ENCODE data around the gene MTAP. TPM values are rescaled to one million over a fixed set of nuclear protein-coding genes. Genes with fewer than 3 reads are reported as not detected.

Gene MTAP
- total RNA-seq, 1 donor from 2014 or later, result 73.4 TPM

- Mint-ChIP-seq H3K36me3 (peaks cover 22% of the 10 kb centered on the region), H3K27me3 (peaks cover 7% of the 10 kb centered on the region), H3K9me3 (no peaks in the 10 kb centered on the region), H3K4me1 (ENCODE audit: unreplicated experiment) (peaks cover 28% of the 10 kb centered on the region), H3K4me3 (peak overlapping the region; percentile 99), H3K27ac (peak overlapping the region; percentile 98)
- DNase-seq (ENCODE audit: extremely low spot score, unreplicated experiment), result no peak
- TF ChIP-seq, protein P1, sequence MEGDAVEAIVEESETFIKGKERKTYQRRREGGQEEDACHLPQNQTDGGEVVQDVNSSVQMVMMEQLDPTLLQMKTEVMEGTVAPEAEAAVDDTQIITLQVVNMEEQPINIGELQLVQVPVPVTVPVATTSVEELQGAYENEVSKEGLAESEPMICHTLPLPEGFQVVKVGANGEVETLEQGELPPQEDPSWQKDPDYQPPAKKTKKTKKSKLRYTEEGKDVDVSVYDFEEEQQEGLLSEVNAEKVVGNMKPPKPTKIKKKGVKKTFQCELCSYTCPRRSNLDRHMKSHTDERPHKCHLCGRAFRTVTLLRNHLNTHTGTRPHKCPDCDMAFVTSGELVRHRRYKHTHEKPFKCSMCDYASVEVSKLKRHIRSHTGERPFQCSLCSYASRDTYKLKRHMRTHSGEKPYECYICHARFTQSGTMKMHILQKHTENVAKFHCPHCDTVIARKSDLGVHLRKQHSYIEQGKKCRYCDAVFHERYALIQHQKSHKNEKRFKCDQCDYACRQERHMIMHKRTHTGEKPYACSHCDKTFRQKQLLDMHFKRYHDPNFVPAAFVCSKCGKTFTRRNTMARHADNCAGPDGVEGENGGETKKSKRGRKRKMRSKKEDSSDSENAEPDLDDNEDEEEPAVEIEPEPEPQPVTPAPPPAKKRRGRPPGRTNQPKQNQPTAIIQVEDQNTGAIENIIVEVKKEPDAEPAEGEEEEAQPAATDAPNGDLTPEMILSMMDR (conservative IDR thresholded peaks at IDR 0.05), result no peak
Measured at GRCh38 chr9:21804331-21804730, 1.9 kb downstream of the MTAP start.

DNA sequence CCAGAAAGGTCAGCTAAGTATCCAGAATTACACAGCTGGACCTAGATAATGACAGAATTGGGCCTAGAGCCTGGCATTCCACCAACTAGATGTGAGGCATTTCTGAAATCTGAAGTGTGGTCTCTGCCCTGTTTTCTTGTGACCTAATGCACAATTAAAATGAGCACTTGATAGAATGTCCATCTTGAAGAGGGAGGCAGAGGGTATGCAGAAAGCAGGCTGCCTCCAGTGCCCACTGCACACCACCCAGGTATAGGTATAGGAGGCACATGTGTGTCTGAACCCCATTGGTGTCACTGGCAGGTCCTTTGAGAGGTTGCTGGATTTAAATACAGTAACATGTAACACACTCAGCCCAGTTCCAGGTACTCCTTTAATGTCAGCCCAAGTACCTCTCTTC lies 2.4 kb downstream of the MTAP start:
- TF ChIP-seq, protein P1 (conservative IDR thresholded peaks at IDR 0.05), result no peak

DNA sequence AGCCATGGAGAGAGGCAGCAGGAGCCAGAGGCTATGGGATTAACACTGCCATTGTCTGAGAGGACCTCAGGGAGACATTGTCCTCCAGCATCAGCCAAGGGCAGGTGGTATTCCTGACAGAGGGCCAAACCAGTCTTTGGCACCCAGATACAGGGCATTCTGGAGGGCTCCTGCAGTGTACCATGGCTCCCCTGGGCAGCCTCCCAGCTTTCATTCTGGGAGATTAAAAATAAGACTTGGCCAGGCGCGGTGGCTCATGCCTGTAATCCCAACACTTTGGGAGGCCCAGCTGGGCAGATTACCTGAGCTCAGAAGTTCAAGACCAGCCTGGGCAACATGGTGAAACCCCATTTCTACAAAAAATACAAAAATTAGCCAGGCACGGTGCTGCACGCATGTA lies 4.2 kb downstream of the MTAP start:
- Mint-ChIP-seq H3K4me3 (peak overlapping the region; percentile 58), H3K9me3 (no peaks in the 10 kb centered on the region), H3K4me1 (ENCODE audit: unreplicated experiment) (peaks cover 35% of the 10 kb centered on the region), H3K27me3 (peaks cover 3% of the 10 kb centered on the region), H3K36me3 (peaks cover 28% of the 10 kb centered on the region), H3K27ac (peak overlapping the region; percentile 61)
- TF ChIP-seq, protein P1 (conservative IDR thresholded peaks at IDR 0.05), result no peak
- no peak for DNase-seq (ENCODE audit: extremely low spot score, unreplicated experiment)

More for the DNA sequence above, 2.4 kb downstream of the MTAP start:
- H3K36me3 Mint-ChIP-seq, result peaks cover 22% of the 10 kb centered on the region
- peak overlapping the region; percentile 99 for H3K4me3 Mint-ChIP-seq
- peaks cover 7% of the 10 kb centered on the region for H3K27me3 Mint-ChIP-seq
- no peaks in the 10 kb centered on the region for H3K9me3 Mint-ChIP-seq
- no peak for DNase-seq (ENCODE audit: extremely low spot score, unreplicated experiment)
- no peak overlapping the region for H3K27ac Mint-ChIP-seq
- peaks cover 29% of the 10 kb centered on the region for H3K4me1 Mint-ChIP-seq (ENCODE audit: unreplicated experiment)

- H3K27me3 Mint-ChIP-seq, result no peaks in the 10 kb centered on the region
- DNase-seq (ENCODE audit: extremely low spot score, unreplicated experiment), result no peak
- peaks cover 37% of the 10 kb centered on the region for H3K36me3 Mint-ChIP-seq
- no peaks in the 10 kb centered on the region for H3K9me3 Mint-ChIP-seq
- H3K27ac Mint-ChIP-seq, result peak overlapping the region; percentile 22
- TF ChIP-seq, protein P1 (conservative IDR thresholded peaks at IDR 0.05), result no peak
- no peak overlapping the region for H3K4me3 Mint-ChIP-seq
- peaks cover 23% of the 10 kb centered on the region for H3K4me1 Mint-ChIP-seq (ENCODE audit: unreplicated experiment)
Measured at GRCh38 chr9:21810388-21810787, 8.0 kb downstream of the MTAP start.

DNA sequence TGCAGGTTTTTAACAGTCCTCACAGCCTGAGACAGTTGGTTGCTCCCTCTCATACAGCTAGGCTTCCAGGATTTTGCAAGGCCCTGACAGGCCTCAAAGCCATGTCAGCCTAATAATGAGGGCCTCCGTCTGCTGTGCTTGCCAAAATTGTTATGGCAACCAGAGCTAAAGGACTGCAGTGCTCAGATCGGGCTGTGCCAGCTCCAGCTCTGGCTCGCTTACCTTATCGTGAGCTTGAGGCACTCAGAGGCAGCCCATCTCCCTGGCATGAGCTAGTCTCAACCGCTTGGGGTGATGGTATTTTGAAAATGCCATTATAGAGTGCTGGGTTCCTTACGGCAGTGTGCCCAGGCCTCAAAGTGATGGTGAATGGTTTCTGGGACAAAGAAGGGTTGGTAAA lies 8.4 kb downstream of the MTAP start:
- no peak overlapping the region for H3K27ac Mint-ChIP-seq
- TF ChIP-seq, protein P1 (conservative IDR thresholded peaks at IDR 0.05), result no peak
- no peak for DNase-seq (ENCODE audit: extremely low spot score, unreplicated experiment)
- H3K36me3 Mint-ChIP-seq, result peaks cover 36% of the 10 kb centered on the region
- no peaks in the 10 kb centered on the region for H3K27me3 Mint-ChIP-seq
- no peak overlapping the region for H3K4me3 Mint-ChIP-seq
- peaks cover 18% of the 10 kb centered on the region for H3K4me1 Mint-ChIP-seq (ENCODE audit: unreplicated experiment)
- no peaks in the 10 kb centered on the region for H3K9me3 Mint-ChIP-seq

- Mint-ChIP-seq H3K27ac (peak overlapping the region; percentile 56), H3K4me1 (ENCODE audit: unreplicated experiment) (peaks cover 12% of the 10 kb centered on the region), H3K36me3 (peaks cover 41% of the 10 kb centered on the region), H3K4me3 (no peak overlapping the region), H3K27me3 (no peaks in the 10 kb centered on the region), H3K9me3 (no peaks in the 10 kb centered on the region)
- DNase-seq (ENCODE audit: extremely low spot score, unreplicated experiment), result no peak
- TF ChIP-seq, protein P1 (conservative IDR thresholded peaks at IDR 0.05), result no peak
Measured at GRCh38 chr9:21811914-21812313, 9.5 kb downstream of the MTAP start.

Data from type B pancreatic cell (in vitro differentiated cells).